ENCODE data around the gene RHOBTB3.

GRCh38 chr5:95842854-95843544 lies 111.9 kb downstream of the RHOBTB3 start:
- TF ChIP-seq CTCF (IDR thresholded peaks at IDR 0.05) (peak in 1 of 6 experiments; percentile 17), POLR2A (IDR thresholded peaks at IDR 0.05) (no peak)
